ENCODE data around the gene RHBG.

The RHBG gene

GRCh38 chr1:156433602-156434001 lies 64.6 kb downstream of the RHBG start:
- Histone ChIP-seq H3K4me3 (ENCODE audit: low read depth, low read length) (no peak overlapping the region), H3K36me3 (replicated peaks) (no peaks in the 10 kb centered on the region), H3K27me3 (replicated peaks) (peaks cover 95% of the 10 kb centered on the region), H3K27ac (no peak overlapping the region)
- in situ Hi-C loops (cut with HindIII; ENCODE audit: low pct_ligation_motif_present, low sequenced_read_pairs) = no loop called here
- TF ChIP-seq, protein P1, sequence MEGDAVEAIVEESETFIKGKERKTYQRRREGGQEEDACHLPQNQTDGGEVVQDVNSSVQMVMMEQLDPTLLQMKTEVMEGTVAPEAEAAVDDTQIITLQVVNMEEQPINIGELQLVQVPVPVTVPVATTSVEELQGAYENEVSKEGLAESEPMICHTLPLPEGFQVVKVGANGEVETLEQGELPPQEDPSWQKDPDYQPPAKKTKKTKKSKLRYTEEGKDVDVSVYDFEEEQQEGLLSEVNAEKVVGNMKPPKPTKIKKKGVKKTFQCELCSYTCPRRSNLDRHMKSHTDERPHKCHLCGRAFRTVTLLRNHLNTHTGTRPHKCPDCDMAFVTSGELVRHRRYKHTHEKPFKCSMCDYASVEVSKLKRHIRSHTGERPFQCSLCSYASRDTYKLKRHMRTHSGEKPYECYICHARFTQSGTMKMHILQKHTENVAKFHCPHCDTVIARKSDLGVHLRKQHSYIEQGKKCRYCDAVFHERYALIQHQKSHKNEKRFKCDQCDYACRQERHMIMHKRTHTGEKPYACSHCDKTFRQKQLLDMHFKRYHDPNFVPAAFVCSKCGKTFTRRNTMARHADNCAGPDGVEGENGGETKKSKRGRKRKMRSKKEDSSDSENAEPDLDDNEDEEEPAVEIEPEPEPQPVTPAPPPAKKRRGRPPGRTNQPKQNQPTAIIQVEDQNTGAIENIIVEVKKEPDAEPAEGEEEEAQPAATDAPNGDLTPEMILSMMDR (IDR thresholded peaks at IDR 0.05; ENCODE audit: low read depth, low read length, missing control alignments) = no peak
- no peak for DNase-seq
